HepG2 (cell line): ENCODE measurements around the gene TEAD1. TPM values are rescaled to one million over a fixed set of nuclear protein-coding genes. Genes with fewer than 3 reads are reported as not detected.

Source experiments
- BRCA1 ChIP-seq: sonication (generic); formaldehyde crosslinking; IDR thresholded peaks from 2 replicates; pipeline ENCODE4 v1.4.0; 2020; ENCODE audit warnings: missing genetic modification reagents
- ELF1 ChIP-seq: sonication (generic); formaldehyde crosslinking; IDR thresholded peaks from 2 replicates; pipeline ENCODE4 v1.4.0; 2020; ENCODE audit warnings: missing genetic modification reagents
- HMGA1 ChIP-seq: sonication (generic); formaldehyde crosslinking; conservative IDR thresholded peaks from 2 replicates; pipeline ENCODE4 v1.4.0; 2020; ENCODE audit warnings: missing genetic modification reagents
- KLF11 ChIP-seq: IDR thresholded peaks from 2 replicates; pipeline ENCODE4 v1.6.1; 2016; ENCODE audit warnings: missing compliant biosample characterization
- MLLT10 ChIP-seq: sonication (generic); formaldehyde crosslinking; IDR thresholded peaks from 2 replicates; pipeline ENCODE4 v1.4.0; 2020; ENCODE audit warnings: missing genetic modification reagents
- SOX13 ChIP-seq, 3 experiments: fragments of 450-650 bp in 1 of 3; sonication (generic) in 1 of 3; formaldehyde crosslinking in 1 of 3; IDR thresholded peaks in 2 of 3; conservative IDR thresholded peaks in 1 of 3; 2 replicates each; pipeline versions ENCODE4 v1.5.0 to v1.6.1; 2016 to 2020; ENCODE audit warnings: antibody characterized with exemption in 1 of 3, mild to moderate bottlenecking in 1 of 3, missing compliant biosample characterization in 1 of 3, missing genetic modification reagents in 1 of 3, moderate library complexity in 1 of 3
- ZNF263 ChIP-seq: sonication (generic); formaldehyde crosslinking; IDR thresholded peaks from 2 replicates; pipeline ENCODE4 v1.4.0; 2020; ENCODE audit warnings: missing genetic modification reagents
- ZNF441 ChIP-seq: sonication (generic); formaldehyde crosslinking; IDR thresholded peaks from 2 replicates; pipeline ENCODE4 v1.7.0; 2021; ENCODE audit warnings: missing genetic modification reagents, borderline replicate concordance
- polyA plus RNA-seq, 8 experiments: library from polyadenylated mRNA; depleted of rRNA in 3 of 8; stranded (reverse) in 7 of 8; unstranded in 1 of 8; fragments of >200 nt; fragmentation: Illumina TruSeq in 4 of 8; extraction: Trizol in 4 of 8; gene quantifications; 2 replicates each; pipeline versions ENCODE4 v1.2.1 to v1.2.3, GENCODE V29; 2011 to 2016; ENCODE audit warnings: low read depth in 4 of 8, missing spikeins in 1 of 8, mixed read lengths in 1 of 8; ENCODE audit not compliant: insufficient read depth in 1 of 8
- total RNA-seq, 5 experiments: library from RNA; depleted of rRNA; stranded (reverse); fragments of >200 nt; fragmentation: Illumina TruSeq; extraction: Trizol; gene quantifications; 2 replicates each; pipeline ENCODE4 v1.2.3, GENCODE V29; 2016; ENCODE audit warnings: low read depth in 1 of 5
- TF ChIP-seq, protein P1 (sequence below): sonication (generic); formaldehyde crosslinking; IDR thresholded peaks from 2 replicates; pipeline ENCODE4 v1.9.0; 2021; ENCODE audit warnings: missing genetic modification reagents, mild to moderate bottlenecking, borderline replicate concordance
- TF ChIP-seq, protein P2 (sequence below): sonication (generic); formaldehyde crosslinking; IDR thresholded peaks from 2 replicates; pipeline ENCODE4 v1.4.0; 2020; ENCODE audit warnings: mild to moderate bottlenecking, missing genetic modification reagents
- TF ChIP-seq, protein P3 (sequence below): sonication (generic); formaldehyde crosslinking; IDR thresholded peaks from 2 replicates; pipeline ENCODE4 v1.4.0; 2020; ENCODE audit warnings: mild to moderate bottlenecking, low read depth, missing genetic modification reagents
- TF ChIP-seq, protein P4 (sequence below): sonication (generic); formaldehyde crosslinking; IDR thresholded peaks from 2 replicates; pipeline ENCODE4 v1.9.0; 2022; ENCODE audit warnings: low read depth, missing genetic modification reagents
- TF ChIP-seq, protein P5 (sequence below): sonication (generic); formaldehyde crosslinking; IDR thresholded peaks from 2 replicates; pipeline ENCODE4 v1.4.0; 2020; ENCODE audit warnings: missing genetic modification reagents, borderline replicate concordance

TEAD1 gene
- total and polyA plus RNA-seq, 2 of the 13 experiments (the other 11 are each of a cell fraction or from before 2014, with no cell fraction given): 20.1 to 30.5 TPM

DNA sequence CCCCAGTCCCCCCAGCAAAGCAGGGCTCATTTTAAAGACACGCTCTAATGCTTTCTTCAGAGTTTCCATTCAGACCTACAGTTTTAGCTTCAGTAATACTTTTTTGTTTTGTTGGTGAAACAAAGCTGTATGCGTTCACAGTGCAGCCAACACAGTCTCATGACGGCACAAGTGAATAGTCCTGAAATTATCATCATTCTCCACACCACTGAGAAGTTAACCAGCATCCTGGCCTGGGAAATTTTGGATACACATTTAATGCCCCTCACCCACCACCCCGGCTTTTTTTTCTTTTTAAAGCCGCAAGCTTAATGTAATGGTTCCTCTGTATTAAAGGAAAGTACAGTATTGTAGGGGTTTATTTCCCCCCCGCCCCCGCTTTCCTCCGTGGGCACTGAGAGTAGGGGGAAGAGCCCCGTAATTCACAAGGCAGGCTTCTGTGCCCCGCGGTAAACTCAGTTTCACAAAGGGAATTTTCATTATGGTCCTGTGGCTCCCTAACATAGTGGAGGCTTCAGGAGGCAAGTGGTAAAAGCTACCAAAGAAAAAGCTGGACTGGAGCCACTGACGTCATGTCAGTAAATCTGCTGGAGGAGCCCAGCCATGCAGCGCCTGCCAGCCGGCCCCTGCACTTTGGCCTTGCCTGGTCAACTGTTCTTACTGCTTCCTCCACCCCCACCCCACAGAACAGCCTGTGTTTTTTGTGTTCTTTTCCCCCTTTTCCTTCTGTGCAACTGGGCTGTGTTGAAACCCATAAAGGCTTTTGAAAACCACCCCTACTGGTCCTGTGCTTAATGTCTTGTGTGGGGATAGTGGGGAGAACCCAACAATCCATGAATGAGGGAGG, 18.2 kb downstream of the TEAD1 start (continued):
- TF ChIP-seq, protein P1, sequence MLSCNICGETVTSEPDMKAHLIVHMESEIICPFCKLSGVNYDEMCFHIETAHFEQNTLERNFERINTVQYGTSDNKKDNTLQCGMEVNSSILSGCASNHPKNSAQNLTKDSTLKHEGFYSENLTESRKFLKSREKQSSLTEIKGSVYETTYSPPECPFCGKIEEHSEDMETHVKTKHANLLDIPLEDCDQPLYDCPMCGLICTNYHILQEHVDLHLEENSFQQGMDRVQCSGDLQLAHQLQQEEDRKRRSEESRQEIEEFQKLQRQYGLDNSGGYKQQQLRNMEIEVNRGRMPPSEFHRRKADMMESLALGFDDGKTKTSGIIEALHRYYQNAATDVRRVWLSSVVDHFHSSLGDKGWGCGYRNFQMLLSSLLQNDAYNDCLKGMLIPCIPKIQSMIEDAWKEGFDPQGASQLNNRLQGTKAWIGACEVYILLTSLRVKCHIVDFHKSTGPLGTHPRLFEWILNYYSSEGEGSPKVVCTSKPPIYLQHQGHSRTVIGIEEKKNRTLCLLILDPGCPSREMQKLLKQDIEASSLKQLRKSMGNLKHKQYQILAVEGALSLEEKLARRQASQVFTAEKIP (CRISPR knock-in tag): no peak
- TF ChIP-seq SOX13 (IDR thresholded peaks at IDR 0.05) (no peak; the same call in 1 of the 2 replicates), SOX13 (CRISPR knock-in tag; conservative IDR thresholded peaks at IDR 0.05 in 1 of 2, IDR thresholded peaks at IDR 0.05 in 1 of 2) (peak in 1 of 2 experiments; percentile 62; a peak in 2 of 4 replicates), HMGA1 (CRISPR knock-in tag) (no peak), ELF1 (CRISPR knock-in tag) (no peak), KLF11 (CRISPR knock-in tag) (no peak), ZNF441 (CRISPR knock-in tag) (no peak), BRCA1 (no peak), MLLT10 (CRISPR knock-in tag) (no peak), ZNF263 (CRISPR knock-in tag) (no peak)
- TF ChIP-seq, protein P2, sequence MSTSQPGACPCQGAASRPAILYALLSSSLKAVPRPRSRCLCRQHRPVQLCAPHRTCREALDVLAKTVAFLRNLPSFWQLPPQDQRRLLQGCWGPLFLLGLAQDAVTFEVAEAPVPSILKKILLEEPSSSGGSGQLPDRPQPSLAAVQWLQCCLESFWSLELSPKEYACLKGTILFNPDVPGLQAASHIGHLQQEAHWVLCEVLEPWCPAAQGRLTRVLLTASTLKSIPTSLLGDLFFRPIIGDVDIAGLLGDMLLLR: no peak
- TF ChIP-seq, protein P3, sequence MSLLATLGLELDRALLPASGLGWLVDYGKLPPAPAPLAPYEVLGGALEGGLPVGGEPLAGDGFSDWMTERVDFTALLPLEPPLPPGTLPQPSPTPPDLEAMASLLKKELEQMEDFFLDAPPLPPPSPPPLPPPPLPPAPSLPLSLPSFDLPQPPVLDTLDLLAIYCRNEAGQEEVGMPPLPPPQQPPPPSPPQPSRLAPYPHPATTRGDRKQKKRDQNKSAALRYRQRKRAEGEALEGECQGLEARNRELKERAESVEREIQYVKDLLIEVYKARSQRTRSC (CRISPR knock-in tag): no peak
- TF ChIP-seq, protein P4, sequence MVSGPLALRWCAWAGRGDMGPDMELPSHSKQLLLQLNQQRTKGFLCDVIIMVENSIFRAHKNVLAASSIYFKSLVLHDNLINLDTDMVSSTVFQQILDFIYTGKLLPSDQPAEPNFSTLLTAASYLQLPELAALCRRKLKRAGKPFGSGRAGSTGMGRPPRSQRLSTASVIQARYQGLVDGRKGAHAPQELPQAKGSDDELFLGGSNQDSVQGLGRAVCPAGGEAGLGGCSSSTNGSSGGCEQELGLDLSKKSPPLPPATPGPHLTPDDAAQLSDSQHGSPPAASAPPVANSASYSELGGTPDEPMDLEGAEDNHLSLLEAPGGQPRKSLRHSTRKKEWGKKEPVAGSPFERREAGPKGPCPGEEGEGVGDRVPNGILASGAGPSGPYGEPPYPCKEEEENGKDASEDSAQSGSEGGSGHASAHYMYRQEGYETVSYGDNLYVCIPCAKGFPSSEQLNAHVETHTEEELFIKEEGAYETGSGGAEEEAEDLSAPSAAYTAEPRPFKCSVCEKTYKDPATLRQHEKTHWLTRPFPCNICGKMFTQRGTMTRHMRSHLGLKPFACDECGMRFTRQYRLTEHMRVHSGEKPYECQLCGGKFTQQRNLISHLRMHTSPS: no peak
- TF ChIP-seq, protein P5, sequence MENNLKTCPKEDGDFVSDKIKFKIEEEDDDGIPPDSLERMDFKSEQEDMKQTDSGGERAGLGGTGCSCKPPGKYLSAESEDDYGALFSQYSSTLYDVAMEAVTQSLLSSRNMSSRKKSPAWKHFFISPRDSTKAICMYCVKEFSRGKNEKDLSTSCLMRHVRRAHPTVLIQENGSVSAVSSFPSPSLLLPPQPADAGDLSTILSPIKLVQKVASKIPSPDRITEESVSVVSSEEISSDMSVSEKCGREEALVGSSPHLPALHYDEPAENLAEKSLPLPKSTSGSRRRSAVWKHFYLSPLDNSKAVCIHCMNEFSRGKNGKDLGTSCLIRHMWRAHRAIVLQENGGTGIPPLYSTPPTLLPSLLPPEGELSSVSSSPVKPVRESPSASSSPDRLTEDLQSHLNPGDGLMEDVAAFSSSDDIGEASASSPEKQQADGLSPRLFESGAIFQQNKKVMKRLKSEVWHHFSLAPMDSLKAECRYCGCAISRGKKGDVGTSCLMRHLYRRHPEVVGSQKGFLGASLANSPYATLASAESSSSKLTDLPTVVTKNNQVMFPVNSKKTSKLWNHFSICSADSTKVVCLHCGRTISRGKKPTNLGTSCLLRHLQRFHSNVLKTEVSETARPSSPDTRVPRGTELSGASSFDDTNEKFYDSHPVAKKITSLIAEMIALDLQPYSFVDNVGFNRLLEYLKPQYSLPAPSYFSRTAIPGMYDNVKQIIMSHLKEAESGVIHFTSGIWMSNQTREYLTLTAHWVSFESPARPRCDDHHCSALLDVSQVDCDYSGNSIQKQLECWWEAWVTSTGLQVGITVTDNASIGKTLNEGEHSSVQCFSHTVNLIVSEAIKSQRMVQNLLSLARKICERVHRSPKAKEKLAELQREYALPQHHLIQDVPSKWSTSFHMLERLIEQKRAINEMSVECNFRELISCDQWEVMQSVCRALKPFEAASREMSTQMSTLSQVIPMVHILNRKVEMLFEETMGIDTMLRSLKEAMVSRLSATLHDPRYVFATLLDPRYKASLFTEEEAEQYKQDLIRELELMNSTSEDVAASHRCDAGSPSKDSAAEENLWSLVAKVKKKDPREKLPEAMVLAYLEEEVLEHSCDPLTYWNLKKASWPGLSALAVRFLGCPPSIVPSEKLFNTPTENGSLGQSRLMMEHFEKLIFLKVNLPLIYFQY (CRISPR knock-in tag): no peak
